GM12878 (cell line): Measurements from ENCODE around the gene PEX6. TPM values are rescaled to one million over a fixed set of nuclear protein-coding genes. Genes with fewer than 3 reads are reported as not detected.

Source experiments
- ATAC-seq: fragments of 200-7000 bp; cut with Tn5 transposase; 3 replicates; pipeline ENCODE4 v1.9.1; 2020; ENCODE audit warnings: mild to moderate bottlenecking, moderate library complexity
- BruUV-seq: library from RNA; stranded (reverse); fragments of 400-500 nt; replicated peaks from 2 replicates; lab custom pipeline; 2021; lab: Mats Ljungman, UMichigan
- CTCF ChIA-PET: fragments of 300-600 bp; sonication (Branson Sonifier 250); formaldehyde crosslinking; extraction: SDS; loops from one replicate; lab custom pipeline; 2021; ENCODE audit warnings: inconsistent platforms; lab: Yijun Ruan, JAX
- POLR2A ChIA-PET: fragments of 350-600 bp; formaldehyde crosslinking; extraction: SDS; loops from one replicate; lab custom pipeline; 2021; ENCODE audit warnings: inconsistent platforms; lab: Charles Lee
- RAD21 ChIA-PET: fragments of 300-600 bp; sonication (Branson Sonifier 250); formaldehyde crosslinking; loops from one replicate; lab custom pipeline; 2023; ENCODE audit warnings: antibody characterized with exemption; ENCODE audit not compliant: unreplicated experiment; lab: Charles Lee
- SMC1A ChIA-PET: fragments of 300-600 bp; sonication (Branson Sonifier 250); formaldehyde crosslinking; loops from one replicate; lab custom pipeline; 2023; ENCODE audit not compliant: unreplicated experiment, uncharacterized antibody; lab: Charles Lee
- DNase-seq: peaks from one replicate; pipeline ENCODE4 v3.0.0-alpha.2; 2011; ENCODE audit warnings: low read depth, low spot score
- FAIRE-seq: peaks from 3 replicates; lab custom pipeline; 2011; peaks lifted over from hg19 to GRCh38; lab: Jason Lieb, UNC
- H2AFZ ChIP-seq: 2 replicates; pipeline ENCODE4 v1.6.0; 2011; ENCODE audit warnings: low read depth, low read length, control low read depth; ENCODE audit not compliant: control insufficient read depth
- H3K27ac ChIP-seq: 2 replicates; pipeline ENCODE4 v1.5.1; 2011; ENCODE audit warnings: control low read depth; ENCODE audit not compliant: control insufficient read depth, insufficient read depth
- H3K27me3 ChIP-seq, 2 experiments: replicated peaks in 1 of 2; 2 replicates each; pipeline versions ENCODE4 v1.6.0 to v1.6.1; 2011; ENCODE audit warnings: low read length in 1 of 2; ENCODE audit not compliant: control insufficient read depth in 2 of 2, insufficient read depth in 2 of 2
- H3K36me3 ChIP-seq, 2 experiments: 2 replicates each; pipeline ENCODE4 v1.5.1; 2011; ENCODE audit warnings: low read length in 1 of 2; ENCODE audit not compliant: control insufficient read depth in 2 of 2, insufficient read depth in 2 of 2
- H3K4me1 ChIP-seq: 2 replicates; pipeline ENCODE4 v1.6.1; 2011; ENCODE audit warnings: mild to moderate bottlenecking, low read length, moderate library complexity, mixed read lengths; ENCODE audit not compliant: control insufficient read depth, insufficient read depth
- H3K4me2 ChIP-seq: 2 replicates; pipeline ENCODE4 v1.6.0; 2011; ENCODE audit warnings: control low read depth; ENCODE audit not compliant: control insufficient read depth, insufficient read depth
- H3K4me3 ChIP-seq: fragments of 200-600 bp; sonication (generic); 2 replicates; pipeline ENCODE4 v1.5.1; 2016
- H3K79me2 ChIP-seq: 2 replicates; pipeline ENCODE4 v1.6.0; 2011; ENCODE audit warnings: low read length; ENCODE audit not compliant: control insufficient read depth, insufficient read depth
- H3K9ac ChIP-seq: 2 replicates; pipeline ENCODE4 v1.8.0; 2011; ENCODE audit warnings: low read length, control low read depth, mixed read lengths; ENCODE audit not compliant: control insufficient read depth, insufficient read depth
- H3K9me3 ChIP-seq: replicated peaks from 3 replicates; pipeline ENCODE4 v1.5.1; 2011; ENCODE audit warnings: mild to moderate bottlenecking, low read length; ENCODE audit not compliant: control insufficient read depth, insufficient read depth
- H4K20me1 ChIP-seq: 2 replicates; pipeline ENCODE4 v1.6.0; 2011; ENCODE audit not compliant: control insufficient read depth, insufficient read depth
- CBX3 ChIP-seq: fragments of 200-600 bp; sonication (generic); IDR thresholded peaks from 2 replicates; pipeline ENCODE4 v1.6.1; 2016; ENCODE audit warnings: low read depth, borderline replicate concordance
- CEBPB ChIP-seq, 2 experiments: fragments of 150-350 bp in 1 of 2; IDR thresholded peaks; 2 replicates each; pipeline ENCODE4 v1.6.1; 2012 to 2014; ENCODE audit warnings: low read depth in 2 of 2, low read length in 2 of 2, borderline replicate concordance in 1 of 2, inconsistent platforms in 1 of 2
- DPF2 ChIP-seq: fragments of 450-650 bp; IDR thresholded peaks from 2 replicates; pipeline ENCODE4 v1.6.1; 2017; ENCODE audit warnings: mild to moderate bottlenecking
- ETV6 ChIP-seq, 2 experiments: fragments of 450-650 bp in 1 of 2; IDR thresholded peaks in 1 of 2; conservative IDR thresholded peaks in 1 of 2; 2 replicates each; pipeline ENCODE4 v1.6.1; 2014; ENCODE audit warnings: antibody characterized with exemption in 1 of 2, borderline replicate concordance in 1 of 2, low read depth in 1 of 2, mild to moderate bottlenecking in 1 of 2, moderate library complexity in 1 of 2
- FOXM1 ChIP-seq: IDR thresholded peaks from 2 replicates; pipeline ENCODE4 v1.6.1; 2012; ENCODE audit warnings: low read depth, mild to moderate bottlenecking, inconsistent platforms, low read length, moderate library complexity
- JUNB ChIP-seq: IDR thresholded peaks from 2 replicates; pipeline ENCODE4 v1.6.1; 2016; ENCODE audit warnings: antibody characterized with exemption, mild to moderate bottlenecking
- MEF2A ChIP-seq: IDR thresholded peaks from 2 replicates; pipeline ENCODE4 v1.6.1; 2011; ENCODE audit warnings: low read depth, mild to moderate bottlenecking, low read length, moderate library complexity; ENCODE audit not compliant: insufficient read depth
- MEF2B ChIP-seq: fragments of 450-650 bp; IDR thresholded peaks from 2 replicates; pipeline ENCODE4 v1.6.1; 2018; ENCODE audit warnings: mild to moderate bottlenecking, moderate library complexity; ENCODE audit not compliant: partially characterized antibody, poor library complexity, severe bottlenecking
- MTA3 ChIP-seq: IDR thresholded peaks from 2 replicates; pipeline ENCODE4 v1.6.1; 2012; ENCODE audit warnings: low read length, inconsistent platforms, borderline replicate concordance
- NR2C1 ChIP-seq: fragments of 450-650 bp; IDR thresholded peaks from 2 replicates; pipeline ENCODE4 v1.6.1; 2017; ENCODE audit warnings: antibody characterized with exemption, mild to moderate bottlenecking, moderate library complexity
- PAX8 ChIP-seq: fragments of 450-650 bp; IDR thresholded peaks from 2 replicates; pipeline ENCODE4 v1.6.1; 2017; ENCODE audit warnings: mild to moderate bottlenecking, moderate library complexity
- SMAD1 ChIP-seq: fragments of 450-650 bp; IDR thresholded peaks from 2 replicates; pipeline ENCODE4 v1.6.1; 2018; ENCODE audit warnings: mild to moderate bottlenecking, low read depth; ENCODE audit not compliant: partially characterized antibody
- SMARCA5 ChIP-seq: fragments of 450-650 bp; IDR thresholded peaks from 2 replicates; pipeline ENCODE4 v1.6.1; 2017; ENCODE audit warnings: mild to moderate bottlenecking
- SMC3 ChIP-seq: IDR thresholded peaks from 2 replicates; pipeline ENCODE4 v1.6.1; 2011; ENCODE audit warnings: low read length, improper control_type of control experiment, borderline replicate concordance
- SPI1 ChIP-seq: IDR thresholded peaks from 2 replicates; pipeline ENCODE4 v1.6.1; 2011; ENCODE audit warnings: low read depth, mild to moderate bottlenecking, low read length, moderate library complexity, borderline replicate concordance; ENCODE audit not compliant: insufficient read depth
- WGBS: methylation state at CpG from one replicate; pipeline ENCODE4 v1.1.6; 2016; ENCODE audit warnings: low lambda C conversion rate; ENCODE audit not compliant: insufficient replicate concordance, insufficient coverage; ENCODE audit errors: missing lambda C conversion rate; 5-methylcytosine and 5-hydroxymethylcytosine counted together
- in situ Hi-C: fragments of 300-500 bp; cut with MboI; formaldehyde crosslinking; loops from 9 replicates; pipeline ENCODE4 v1.14.3; 2018; ENCODE audit warnings: mixed read lengths
- intact Hi-C: fragments of 100-400 bp; cut with micrococcal nuclease; formaldehyde crosslinking; loops from one replicate; pipeline ENCODE4 v1.14.2; 2022; ENCODE audit not compliant: unreplicated experiment
- polyA plus RNA-seq, 11 experiments: library from polyadenylated mRNA; depleted of rRNA in 4 of 11; unstranded in 6 of 11; stranded (reverse) in 5 of 11; fragments of >200 nt; fragmentation: Nextera tagmentation in 4 of 11; fragmentation: Illumina TruSeq in 1 of 11; extraction: Ambion mirVana in 4 of 11; extraction: Trizol in 1 of 11; gene quantifications; 1 replicate in 1 of 11; 2 replicates in 10 of 11; pipeline versions ENCODE4 v1.2.1 to v1.2.3, GENCODE V29; 2011 to 2016; ENCODE audit warnings: inconsistent platforms in 2 of 11, missing spikeins in 2 of 11, low read depth in 1 of 11
- total RNA-seq, 4 experiments: library from RNA; depleted of rRNA in 3 of 4; stranded (reverse); fragments of >200 nt in 3 of 4; fragmentation: Illumina TruSeq in 1 of 4; extraction: Trizol in 1 of 4; gene quantifications; 2 replicates each; pipeline versions ENCODE4 v1.2.1 to v1.2.3, GENCODE V29; 2013 to 2021
- TF ChIP-seq, protein P1 (sequence below): fragments of 450-650 bp; IDR thresholded peaks from 2 replicates; pipeline ENCODE4 v1.6.1; 2016; ENCODE audit warnings: mild to moderate bottlenecking
- TF ChIP-seq, protein P2 (sequence below): fragments of 450-650 bp; formaldehyde crosslinking; IDR thresholded peaks from 2 replicates; pipeline ENCODE4 v1.4.0; 2022; ENCODE audit warnings: mild to moderate bottlenecking, moderate library complexity
- TF ChIP-seq, protein P3 (sequence below): fragments of 450-650 bp; IDR thresholded peaks from 2 replicates; pipeline ENCODE4 v1.6.1; 2018; ENCODE audit warnings: mild to moderate bottlenecking, low read depth, moderate library complexity; ENCODE audit not compliant: partially characterized antibody

PEX6 gene
- total and polyA plus RNA-seq, 10 of the 15 experiments (the other 5 are each of a cell fraction or from before 2014, with no cell fraction given) = 0.39 to 21.1 (median 7.8) TPM

DNA sequence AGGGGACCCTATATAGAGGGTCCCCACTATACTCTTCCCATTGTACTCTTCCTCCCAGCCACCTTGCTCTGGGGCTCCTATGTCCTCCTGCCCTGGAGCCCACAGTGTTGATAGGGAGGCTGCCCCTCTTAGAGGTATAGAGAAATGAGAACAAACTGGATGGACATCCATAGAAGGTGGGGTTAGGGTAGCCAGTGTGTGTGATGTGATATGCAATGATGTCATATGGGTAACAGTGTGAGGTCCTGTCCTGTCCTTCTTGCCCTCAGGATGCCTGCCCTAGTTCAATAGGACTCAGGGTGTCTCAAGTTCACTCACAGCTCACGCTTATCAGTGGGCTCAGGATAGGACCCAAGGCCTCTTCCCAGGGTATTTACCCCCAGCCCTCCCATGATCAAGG lies 62.7 kb downstream of the PEX6 start:
- ChIA-PET CTCF (interaction anchor here (0.9 to 2.8 kb wide), 3 partner anchors 13 to 322 kb away, joined by 4 to 15 read pairs (median 5); partner anchors contain the start of gene CNPY3), SMC1A (no interaction called here), POLR2A (interaction anchor here (0.5 to 0.6 kb wide), 2 partner anchors 24 to 221 kb away, joined by 3 read pairs; no protein-coding TSS in a partner anchor), RAD21 (no interaction called here)
- no peak overlapping the region for H3K4me2 ChIP-seq
- FAIRE-seq = no peak
- in situ Hi-C loops (no loop called here), intact Hi-C loops (no loop called here)
- H3K4me1 ChIP-seq = peaks cover 6% of the 10 kb centered on the region
- H2AFZ ChIP-seq = no peak overlapping the region
- H3K27ac ChIP-seq = no peak overlapping the region
- no peaks in the 10 kb centered on the region for H4K20me1 ChIP-seq
- BruUV-seq = no TSS peak
- no peaks in the 10 kb centered on the region for H3K9me3 ChIP-seq
- no peaks in the 10 kb centered on the region for H3K27me3 ChIP-seq
- 86% methylated on average over 1 of the region's 1 CpG for WGBS
- no peaks in the 10 kb centered on the region for H3K36me3 ChIP-seq
- peak; percentile 14; the same call in 1 of the 3 replicates for ATAC-seq
- no peaks in the 10 kb centered on the region for H3K79me2 ChIP-seq
- no peak overlapping the region for H3K9ac ChIP-seq
- H3K4me3 ChIP-seq = no peak overlapping the region
- DNase-seq = no peak
- TF ChIP-seq JUNB (no peak), ETV6 (conservative IDR thresholded peaks at IDR 0.05 in 1 of 2, IDR thresholded peaks at IDR 0.05 in 1 of 2; ENCODE audit: borderline replicate concordance in 1 of 2, low read depth in 1 of 2) (no peak), CEBPB (IDR thresholded peaks at IDR 0.05; ENCODE audit: borderline replicate concordance in 1 of 2, low read depth in 2 of 2, low read length in 2 of 2) (no peak), SPI1 (no peak), NR2C1 (no peak), SMAD1 (no peak), SMARCA5 (no peak), CBX3 (no peak), MEF2B (no peak), FOXM1 (no peak), DPF2 (no peak), PAX8 (no peak), MTA3 (no peak), MEF2A (no peak), SMC3 (no peak)
- TF ChIP-seq, protein P1, sequence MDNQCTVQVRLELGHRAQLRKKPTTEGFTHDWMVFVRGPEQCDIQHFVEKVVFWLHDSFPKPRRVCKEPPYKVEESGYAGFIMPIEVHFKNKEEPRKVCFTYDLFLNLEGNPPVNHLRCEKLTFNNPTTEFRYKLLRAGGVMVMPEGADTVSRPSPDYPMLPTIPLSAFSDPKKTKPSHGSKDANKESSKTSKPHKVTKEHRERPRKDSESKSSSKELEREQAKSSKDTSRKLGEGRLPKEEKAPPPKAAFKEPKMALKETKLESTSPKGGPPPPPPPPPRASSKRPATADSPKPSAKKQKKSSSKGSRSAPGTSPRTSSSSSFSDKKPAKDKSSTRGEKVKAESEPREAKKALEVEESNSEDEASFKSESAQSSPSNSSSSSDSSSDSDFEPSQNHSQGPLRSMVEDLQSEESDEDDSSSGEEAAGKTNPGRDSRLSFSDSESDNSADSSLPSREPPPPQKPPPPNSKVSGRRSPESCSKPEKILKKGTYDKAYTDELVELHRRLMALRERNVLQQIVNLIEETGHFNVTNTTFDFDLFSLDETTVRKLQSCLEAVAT = no peak
- TF ChIP-seq, protein P2, sequence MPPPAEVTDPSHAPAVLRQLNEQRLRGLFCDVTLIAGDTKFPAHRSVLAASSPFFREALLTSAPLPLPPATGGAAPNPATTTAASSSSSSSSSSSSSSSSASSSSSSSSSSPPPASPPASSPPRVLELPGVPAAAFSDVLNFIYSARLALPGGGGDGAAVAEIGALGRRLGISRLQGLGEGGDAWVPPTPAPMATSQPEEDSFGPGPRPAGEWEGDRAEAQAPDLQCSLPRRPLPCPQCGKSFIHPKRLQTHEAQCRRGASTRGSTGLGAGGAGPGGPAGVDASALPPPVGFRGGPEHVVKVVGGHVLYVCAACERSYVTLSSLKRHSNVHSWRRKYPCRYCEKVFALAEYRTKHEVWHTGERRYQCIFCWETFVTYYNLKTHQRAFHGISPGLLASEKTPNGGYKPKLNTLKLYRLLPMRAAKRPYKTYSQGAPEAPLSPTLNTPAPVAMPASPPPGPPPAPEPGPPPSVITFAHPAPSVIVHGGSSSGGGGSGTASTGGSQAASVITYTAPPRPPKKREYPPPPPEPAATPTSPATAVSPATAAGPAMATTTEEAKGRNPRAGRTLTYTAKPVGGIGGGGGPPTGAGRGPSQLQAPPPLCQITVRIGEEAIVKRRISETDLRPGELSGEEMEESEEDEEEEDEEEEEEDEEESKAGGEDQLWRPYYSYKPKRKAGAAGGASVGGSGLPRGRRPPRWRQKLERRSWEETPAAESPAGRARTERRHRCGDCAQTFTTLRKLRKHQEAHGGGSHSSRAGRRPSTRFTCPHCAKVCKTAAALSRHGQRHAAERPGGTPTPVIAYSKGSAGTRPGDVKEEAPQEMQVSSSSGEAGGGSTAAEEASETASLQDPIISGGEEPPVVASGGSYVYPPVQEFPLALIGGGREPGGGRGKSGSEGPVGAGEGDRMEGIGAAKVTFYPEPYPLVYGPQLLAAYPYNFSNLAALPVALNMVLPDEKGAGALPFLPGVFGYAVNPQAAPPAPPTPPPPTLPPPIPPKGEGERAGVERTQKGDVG (CRISPR knock-in tag) = no peak
- TF ChIP-seq, protein P3, sequence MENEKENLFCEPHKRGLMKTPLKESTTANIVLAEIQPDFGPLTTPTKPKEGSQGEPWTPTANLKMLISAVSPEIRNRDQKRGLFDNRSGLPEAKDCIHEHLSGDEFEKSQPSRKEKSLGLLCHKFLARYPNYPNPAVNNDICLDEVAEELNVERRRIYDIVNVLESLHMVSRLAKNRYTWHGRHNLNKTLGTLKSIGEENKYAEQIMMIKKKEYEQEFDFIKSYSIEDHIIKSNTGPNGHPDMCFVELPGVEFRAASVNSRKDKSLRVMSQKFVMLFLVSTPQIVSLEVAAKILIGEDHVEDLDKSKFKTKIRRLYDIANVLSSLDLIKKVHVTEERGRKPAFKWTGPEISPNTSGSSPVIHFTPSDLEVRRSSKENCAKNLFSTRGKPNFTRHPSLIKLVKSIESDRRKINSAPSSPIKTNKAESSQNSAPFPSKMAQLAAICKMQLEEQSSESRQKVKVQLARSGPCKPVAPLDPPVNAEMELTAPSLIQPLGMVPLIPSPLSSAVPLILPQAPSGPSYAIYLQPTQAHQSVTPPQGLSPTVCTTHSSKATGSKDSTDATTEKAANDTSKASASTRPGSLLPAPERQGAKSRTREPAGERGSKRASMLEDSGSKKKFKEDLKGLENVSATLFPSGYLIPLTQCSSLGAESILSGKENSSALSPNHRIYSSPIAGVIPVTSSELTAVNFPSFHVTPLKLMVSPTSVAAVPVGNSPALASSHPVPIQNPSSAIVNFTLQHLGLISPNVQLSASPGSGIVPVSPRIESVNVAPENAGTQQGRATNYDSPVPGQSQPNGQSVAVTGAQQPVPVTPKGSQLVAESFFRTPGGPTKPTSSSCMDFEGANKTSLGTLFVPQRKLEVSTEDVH = no peak
